NB4 (cell line): ENCODE results near the gene NAV3.

Experiments used
- DNase-seq: peaks from one replicate; pipeline ENCODE4 v3.0.0; 2010; ENCODE audit warnings: low read depth
- H3K4me3 ChIP-seq: one replicate; pipeline ENCODE4 v1.5.1; 2011; ENCODE audit warnings: mild to moderate bottlenecking, low read depth, low read length, moderate library complexity
- CTCF ChIP-seq: IDR thresholded peaks from one replicate; pipeline ENCODE4 v1.5.1; 2012; ENCODE audit warnings: low read depth, low read length
- MYC ChIP-seq: IDR thresholded peaks from 2 replicates; pipeline ENCODE4 v1.6.1; 2011; ENCODE audit warnings: low read depth, low read length
- POLR2A ChIP-seq: IDR thresholded peaks from 2 replicates; pipeline ENCODE4 v1.6.1; 2011; ENCODE audit warnings: mild to moderate bottlenecking; ENCODE audit not compliant: insufficient read length; ENCODE audit errors: extremely low read depth
- TF ChIP-seq, protein P1 (sequence below): IDR thresholded peaks from 2 replicates; pipeline ENCODE4 v1.6.1; 2011; ENCODE audit warnings: low read depth, low read length

The NAV3 gene

GRCh38 chr12:77813558-77813957 lies 17.1 kb upstream of the NAV3 start:
- no peak for TF ChIP-seq MYC
- TF ChIP-seq POLR2A, result no peak
- TF ChIP-seq, protein P1, sequence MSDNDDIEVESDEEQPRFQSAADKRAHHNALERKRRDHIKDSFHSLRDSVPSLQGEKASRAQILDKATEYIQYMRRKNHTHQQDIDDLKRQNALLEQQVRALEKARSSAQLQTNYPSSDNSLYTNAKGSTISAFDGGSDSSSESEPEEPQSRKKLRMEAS, result no peak
- TF ChIP-seq CTCF, result no peak
- no peak overlapping the region for H3K4me3 ChIP-seq
- no peak for DNase-seq

GRCh38 chr12:77814386-77814785 lies 16.3 kb upstream of the NAV3 start:
- H3K4me3 ChIP-seq, result no peak overlapping the region
- TF ChIP-seq CTCF (no peak), POLR2A (no peak), MYC (no peak)
- TF ChIP-seq, protein P1, result no peak
- no peak for DNase-seq

- no peak for DNase-seq
- TF ChIP-seq CTCF (no peak), POLR2A (no peak), MYC (no peak)
- TF ChIP-seq, protein P1, result no peak
- H3K4me3 ChIP-seq, result no peak overlapping the region
Measured at GRCh38 chr12:77816196-77816595, 14.5 kb upstream of the NAV3 start.

- H3K4me3 ChIP-seq, result no peak overlapping the region
- no peak for DNase-seq
- TF ChIP-seq MYC (no peak), CTCF (no peak), POLR2A (no peak)
- TF ChIP-seq, protein P1, result no peak
Measured at GRCh38 chr12:77817276-77817675, 13.4 kb upstream of the NAV3 start.

DNA sequence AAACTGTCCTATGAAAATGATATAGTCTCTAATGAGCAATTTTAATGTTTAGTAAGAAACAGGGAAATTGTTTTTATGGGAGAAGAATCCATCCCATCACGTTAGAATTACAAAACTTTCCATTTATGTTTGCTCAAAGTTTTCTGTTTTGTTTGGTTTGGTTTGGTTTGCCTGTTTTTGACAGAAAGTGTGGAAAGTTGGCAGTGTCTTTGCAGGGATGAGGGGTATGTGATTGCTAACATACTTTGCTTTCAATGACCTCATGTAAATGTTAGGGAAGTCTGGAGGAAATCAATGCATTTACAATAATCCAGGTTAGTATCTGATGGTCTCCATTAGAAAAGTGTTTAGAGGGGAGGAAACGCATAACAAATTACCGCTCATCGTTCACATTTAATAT lies 12.3 kb upstream of the NAV3 start:
- DNase-seq, result no peak
- TF ChIP-seq, protein P1, result no peak
- no peak for TF ChIP-seq MYC
- no peak for TF ChIP-seq CTCF
- no peak for TF ChIP-seq POLR2A
- no peak overlapping the region for H3K4me3 ChIP-seq

GRCh38 chr12:77821699-77822203 lies 8.9 kb upstream of the NAV3 start:
- DNase-seq, result no peak
- no peak for TF ChIP-seq POLR2A
- TF ChIP-seq, protein P1, result no peak
- no peak for TF ChIP-seq MYC
- no peak for TF ChIP-seq CTCF
- H3K4me3 ChIP-seq, result no peak overlapping the region
